Measurements from ENCODE around the gene KMT2E. TPM values are rescaled to one million over a fixed set of nuclear protein-coding genes. Genes with fewer than 3 reads are reported as not detected.
A peak's percentile ranks its signal among the peaks of the same experiment; 100 is the strongest.

KMT2E gene
- total and polyA plus RNA-seq, 2 donors (not counting 1 experiment from before 2014, with no cell fraction given), result 32.4 to 328 TPM

GRCh38 chr7:104979167-104979841 lies 34.7 kb upstream of the KMT2E start:
- peak overlapping the region in 1 of 2 donors; percentile 46 for H3K27ac ChIP-seq (ENCODE audit: low read length in 2 of 2)
- H3K4me3 ChIP-seq (ENCODE audit: control extremely low read depth in 1 of 5, extremely low read depth in 1 of 5, insufficient read depth in 1 of 5, low read depth in 2 of 5, low read length in 4 of 5), result no peak overlapping the region
- peaks cover 2 to 5% of the 10 kb centered on the region in 2 experiments for H3K36me3 ChIP-seq (replicated peaks in 1 of 2; ENCODE audit: control extremely low read depth in 1 of 2, control insufficient read depth in 1 of 2, extremely low read depth in 1 of 2, insufficient read depth in 2 of 2, low read length in 1 of 2)
- H3K4me2 ChIP-seq (replicated peaks; ENCODE audit: low read depth, low read length, poor library complexity, severe bottlenecking), result no peak overlapping the region
- intact Hi-C loops (cut with micrococcal nuclease), result no loop called here
- DNase-seq, result no peak
- peak overlapping the region; percentile 54 for H3K27ac Mint-ChIP-seq
- TF ChIP-seq CTCF (IDR thresholded peaks at IDR 0.05), result no peak
- no peak for TF ChIP-seq EZH2 (IDR thresholded peaks at IDR 0.05; ENCODE audit: borderline replicate concordance, insufficient read depth, low read depth, low read length, poor library complexity, severe bottlenecking)
- H3K4me1 Mint-ChIP-seq, result peaks cover 60% of the 10 kb centered on the region
- no peaks in the 10 kb centered on the region for H3K9me3 Mint-ChIP-seq (ENCODE audit: insufficient read depth)
- no peak overlapping the region for H3K9ac ChIP-seq (ENCODE audit: low read length)
- no peaks in the 10 kb centered on the region for H3K9me3 ChIP-seq (ENCODE audit: control extremely low read depth in 1 of 3, control insufficient read depth in 2 of 3, insufficient read depth in 1 of 3, low read length in 2 of 3)
- no peaks in the 10 kb centered on the region for H3K27me3 Mint-ChIP-seq
- ATAC-seq (ENCODE audit: low read depth), result no peak
- WGBS (ENCODE audit: insufficient coverage), result 64% methylated on average over 4 of the region's 4 CpGs
- H3K27me3 ChIP-seq (replicated peaks in 1 of 4; ENCODE audit: control extremely low read depth in 1 of 4, control insufficient read depth in 3 of 4, insufficient read depth in 4 of 4, low read length in 3 of 4), result no peaks in the 10 kb centered on the region
- H3K79me2 ChIP-seq (ENCODE audit: control insufficient read depth, insufficient read depth, low read length), result peaks cover 41% of the 10 kb centered on the region
- H3K4me1 ChIP-seq (ENCODE audit: control insufficient read depth in 2 of 2, insufficient read depth in 2 of 2, low read length in 2 of 2), result peaks cover 19 to 26% of the 10 kb centered on the region in 2 donors
- POLR2A ChIA-PET, result interaction anchor here (7.8 kb wide), 1 partner anchor 34 kb away, joined by 101 read pairs; the partner anchor contains the start of gene KMT2E
- H2AFZ ChIP-seq (ENCODE audit: insufficient read depth, low read depth, low read length, poor library complexity, severe bottlenecking), result no peak overlapping the region
- CTCF ChIA-PET, result interaction anchor here (0.7 to 11.1 kb wide), 12 partner anchors 9 to 1423 kb away, joined by 3 to 282 read pairs (median 4); partner anchors contain the start of gene KMT2E
- no peak overlapping the region for H3K4me3 Mint-ChIP-seq
- no peaks in the 10 kb centered on the region for H4K20me1 ChIP-seq (ENCODE audit: control insufficient read depth, insufficient read depth, low read length, poor library complexity, severe bottlenecking)

- H3K27me3 Mint-ChIP-seq, result no peaks in the 10 kb centered on the region
- intact Hi-C loops (cut with micrococcal nuclease), result loop anchor here (5.0 kb wide), 1 partner anchor 98 kb away; no protein-coding TSS in a partner anchor
- ATAC-seq (ENCODE audit: low read depth) (no peak), DNase-seq (no peak)
- Histone ChIP-seq H4K20me1 (ENCODE audit: control insufficient read depth, insufficient read depth, low read length, poor library complexity, severe bottlenecking) (no peaks in the 10 kb centered on the region), H3K79me2 (ENCODE audit: control insufficient read depth, insufficient read depth, low read length) (peaks cover 51% of the 10 kb centered on the region), H3K36me3 (replicated peaks in 1 of 2; ENCODE audit: control extremely low read depth in 1 of 2, control insufficient read depth in 1 of 2, extremely low read depth in 1 of 2, insufficient read depth in 2 of 2, low read length in 1 of 2) (peaks cover 2 to 5% of the 10 kb centered on the region in 2 experiments), H3K4me3 (ENCODE audit: control extremely low read depth in 1 of 5, extremely low read depth in 1 of 5, insufficient read depth in 1 of 5, low read depth in 2 of 5, low read length in 4 of 5) (no peak overlapping the region), H3K9ac (ENCODE audit: low read length) (no peak overlapping the region), H3K27me3 (replicated peaks in 1 of 4; ENCODE audit: control extremely low read depth in 1 of 4, control insufficient read depth in 3 of 4, insufficient read depth in 4 of 4, low read length in 3 of 4) (no peaks in the 10 kb centered on the region), H3K9me3 (ENCODE audit: control extremely low read depth in 1 of 3, control insufficient read depth in 2 of 3, insufficient read depth in 1 of 3, low read length in 2 of 3) (no peaks in the 10 kb centered on the region), H2AFZ (ENCODE audit: insufficient read depth, low read depth, low read length, poor library complexity, severe bottlenecking) (no peak overlapping the region), H3K4me1 (ENCODE audit: control insufficient read depth in 2 of 2, insufficient read depth in 2 of 2, low read length in 2 of 2) (peaks cover 24 to 33% of the 10 kb centered on the region in 2 donors), H3K27ac (ENCODE audit: low read length in 2 of 2) (peak overlapping the region in 1 of 2 donors; percentile 50), H3K4me2 (replicated peaks; ENCODE audit: low read depth, low read length, poor library complexity, severe bottlenecking) (no peak overlapping the region)
- POLR2A ChIA-PET, result interaction anchor here (7.8 kb wide), 1 partner anchor 33 kb away, joined by 101 read pairs; the partner anchor contains the start of gene KMT2E
- peak overlapping the region; percentile 54 for H3K27ac Mint-ChIP-seq
- WGBS (ENCODE audit: insufficient coverage), result 93% methylated on average over 3 of the region's 5 CpGs
- peaks cover 68% of the 10 kb centered on the region for H3K4me1 Mint-ChIP-seq
- TF ChIP-seq CTCF (IDR thresholded peaks at IDR 0.05), result no peak
- TF ChIP-seq EZH2 (IDR thresholded peaks at IDR 0.05; ENCODE audit: borderline replicate concordance, insufficient read depth, low read depth, low read length, poor library complexity, severe bottlenecking), result no peak
- peak overlapping the region; percentile 13 for H3K4me3 Mint-ChIP-seq
- no peaks in the 10 kb centered on the region for H3K9me3 Mint-ChIP-seq (ENCODE audit: insufficient read depth)
- CTCF ChIA-PET, result interaction anchor here (1.1 to 11.1 kb wide), 24 partner anchors 9 to 115 kb away, joined by 3 to 282 read pairs (median 10); partner anchors contain the start of gene KMT2E
Observed at GRCh38 chr7:104980440-104980839, 33.6 kb upstream of the KMT2E start.
